ENCODE results near the gene SPG21.

SPG21 gene

GRCh38 chr15:64930778-64931371 is 58.8 kb downstream of the SPG21 start:
- TF ChIP-seq CTCF (IDR thresholded peaks at IDR 0.05; ENCODE audit: control insufficient read depth, extremely low read depth, insufficient read depth) = no peak
- no peak for DNase-seq (ENCODE audit: low read depth)
- no peak overlapping the region for H3K4me3 ChIP-seq (ENCODE audit: low read depth, low read length)

GRCh38 chr15:64930019-64930652 is 59.6 kb downstream of the SPG21 start:
- no peak for DNase-seq (ENCODE audit: low read depth)
- TF ChIP-seq CTCF (IDR thresholded peaks at IDR 0.05; ENCODE audit: control insufficient read depth, extremely low read depth, insufficient read depth) = no peak
- H3K4me3 ChIP-seq (ENCODE audit: low read depth, low read length) = no peak overlapping the region

GRCh38 chr15:64928626-64929220 is 61.0 kb downstream of the SPG21 start:
- DNase-seq (ENCODE audit: low read depth) = no peak
- TF ChIP-seq CTCF (IDR thresholded peaks at IDR 0.05; ENCODE audit: control insufficient read depth, extremely low read depth, insufficient read depth) = no peak
- H3K4me3 ChIP-seq (ENCODE audit: low read depth, low read length) = no peak overlapping the region

- TF ChIP-seq CTCF (IDR thresholded peaks at IDR 0.05; ENCODE audit: control insufficient read depth, extremely low read depth, insufficient read depth) = no peak
- H3K4me3 ChIP-seq (ENCODE audit: low read depth, low read length) = no peak overlapping the region
- DNase-seq (ENCODE audit: low read depth) = no peak
Measured at GRCh38 chr15:64926661-64927060, 63.1 kb downstream of the SPG21 start.

GRCh38 chr15:64925335-64926330 is 64.1 kb downstream of the SPG21 start:
- H3K4me3 ChIP-seq (ENCODE audit: low read depth, low read length) = no peak overlapping the region
- TF ChIP-seq CTCF (IDR thresholded peaks at IDR 0.05; ENCODE audit: control insufficient read depth, extremely low read depth, insufficient read depth) = no peak
- DNase-seq (ENCODE audit: low read depth) = no peak

GRCh38 chr15:64923546-64923945 is 66.2 kb downstream of the SPG21 start:
- DNase-seq (ENCODE audit: low read depth) = no peak
- no peak overlapping the region for H3K4me3 ChIP-seq (ENCODE audit: low read depth, low read length)

More at GRCh38 chr15:64923546-64923945, 66.2 kb downstream of the SPG21 start:
- no peak for TF ChIP-seq CTCF (IDR thresholded peaks at IDR 0.05; ENCODE audit: control insufficient read depth, extremely low read depth, insufficient read depth)
